GM23248 (cell line): ENCODE measurements around the gene MYL7. TPM values are rescaled to one million over a fixed set of nuclear protein-coding genes. Genes with fewer than 3 reads are reported as not detected.

Source experiments
- DNase-seq: peaks from one replicate; pipeline ENCODE4 v3.0.0-alpha.2; 2015
- H2AFZ ChIP-seq: fragments of 200-600 bp; sonication (generic); 2 replicates; pipeline ENCODE4 v1.6.1; 2016; ENCODE audit warnings: antibody characterized with exemption
- H3F3A ChIP-seq: fragments of 200-600 bp; sonication (generic); 2 replicates; pipeline ENCODE4 v1.6.1; 2016; ENCODE audit warnings: mild to moderate bottlenecking, antibody characterized with exemption, mixed run types; ENCODE audit not compliant: insufficient read depth
- H3K27ac ChIP-seq: fragments of 200-600 bp; sonication (generic); 2 replicates; pipeline ENCODE4 v1.5.1; 2016; ENCODE audit warnings: mild to moderate bottlenecking
- H3K27me3 ChIP-seq: fragments of 200-600 bp; sonication (generic); replicated peaks from 2 replicates; pipeline ENCODE4 v1.6.1; 2016; ENCODE audit warnings: mild to moderate bottlenecking; ENCODE audit not compliant: insufficient read depth
- H3K36me3 ChIP-seq: fragments of 200-600 bp; sonication (generic); 2 replicates; pipeline ENCODE4 v1.6.1; 2016; ENCODE audit warnings: low read depth, mild to moderate bottlenecking
- H3K4me1 ChIP-seq: fragments of 200-600 bp; sonication (generic); 2 replicates; pipeline ENCODE4 v1.6.1; 2016; ENCODE audit warnings: mild to moderate bottlenecking; ENCODE audit not compliant: insufficient read depth
- H3K4me2 ChIP-seq: fragments of 200-600 bp; sonication (generic); one replicate; pipeline ENCODE4 v1.6.1; 2016; ENCODE audit warnings: mild to moderate bottlenecking; ENCODE audit not compliant: unreplicated experiment
- H3K4me3 ChIP-seq: fragments of 200-600 bp; sonication (generic); 2 replicates; pipeline ENCODE4 v1.5.1; 2016; ENCODE audit warnings: mild to moderate bottlenecking
- H3K79me2 ChIP-seq: fragments of 200-600 bp; sonication (generic); 2 replicates; pipeline ENCODE4 v1.6.1; 2016; ENCODE audit warnings: mild to moderate bottlenecking; ENCODE audit not compliant: insufficient read depth
- H3K9ac ChIP-seq: fragments of 200-600 bp; sonication (generic); 2 replicates; pipeline ENCODE4 v1.6.1; 2016; ENCODE audit warnings: mild to moderate bottlenecking
- H3K9me2 ChIP-seq: fragments of 200-600 bp; sonication (generic); 2 replicates; pipeline ENCODE4 v1.6.1; 2016; ENCODE audit warnings: mixed run types, mild to moderate bottlenecking, moderate library complexity; ENCODE audit not compliant: insufficient read depth
- H3K9me3 ChIP-seq: fragments of 200-600 bp; sonication (generic); one replicate; pipeline ENCODE4 v1.6.1; 2017; ENCODE audit warnings: low read depth
- H4K20me1 ChIP-seq: fragments of 200-600 bp; sonication (generic); 2 replicates; pipeline ENCODE4 v1.6.0; 2016; ENCODE audit not compliant: insufficient read depth
- EZH2 ChIP-seq: fragments of 200-600 bp; sonication (generic); IDR thresholded peaks from 2 replicates; pipeline ENCODE4 v1.6.1; 2018; ENCODE audit warnings: antibody characterized with exemption, mild to moderate bottlenecking; ENCODE audit not compliant: insufficient read depth, poor library complexity, severe bottlenecking
- EZH2phosphoT487 ChIP-seq: fragments of 200-600 bp; sonication (generic); IDR thresholded peaks from 2 replicates; pipeline ENCODE4 v1.6.1; 2018; ENCODE audit warnings: antibody characterized with exemption, moderate library complexity, mild to moderate bottlenecking, low read depth; ENCODE audit not compliant: insufficient read depth
- WGBS, 2 experiments: methylation state at CpG; one replicate each; pipeline ENCODE4 v1.1.6; 2015 to 2017; ENCODE audit warnings: low lambda C conversion rate in 2 of 2, low coverage in 1 of 2; ENCODE audit errors: missing lambda C conversion rate in 2 of 2; 5-methylcytosine and 5-hydroxymethylcytosine counted together
- in situ Hi-C: fragments of 300-500 bp; cut with MboI; formaldehyde crosslinking; loops from 2 replicates; pipeline ENCODE4 v1.15.0; 2020
- polyA plus RNA-seq: library from polyadenylated mRNA; unstranded; fragments of >200 nt; fragmentation: Nextera tagmentation; extraction: Ambion mirVana; gene quantifications from 2 replicates; pipeline ENCODE4 v1.2.1, GENCODE V29; 2016
- total RNA-seq: library from RNA; depleted of rRNA; stranded (reverse); fragments of >200 nt; shearing (Covaris generic); gene quantifications from 2 replicates; pipeline ENCODE4 v1.2.3, GENCODE V29; 2014

MYL7 gene
- total and polyA plus RNA-seq, 2 experiments from 2014 or later: not detected

DNA sequence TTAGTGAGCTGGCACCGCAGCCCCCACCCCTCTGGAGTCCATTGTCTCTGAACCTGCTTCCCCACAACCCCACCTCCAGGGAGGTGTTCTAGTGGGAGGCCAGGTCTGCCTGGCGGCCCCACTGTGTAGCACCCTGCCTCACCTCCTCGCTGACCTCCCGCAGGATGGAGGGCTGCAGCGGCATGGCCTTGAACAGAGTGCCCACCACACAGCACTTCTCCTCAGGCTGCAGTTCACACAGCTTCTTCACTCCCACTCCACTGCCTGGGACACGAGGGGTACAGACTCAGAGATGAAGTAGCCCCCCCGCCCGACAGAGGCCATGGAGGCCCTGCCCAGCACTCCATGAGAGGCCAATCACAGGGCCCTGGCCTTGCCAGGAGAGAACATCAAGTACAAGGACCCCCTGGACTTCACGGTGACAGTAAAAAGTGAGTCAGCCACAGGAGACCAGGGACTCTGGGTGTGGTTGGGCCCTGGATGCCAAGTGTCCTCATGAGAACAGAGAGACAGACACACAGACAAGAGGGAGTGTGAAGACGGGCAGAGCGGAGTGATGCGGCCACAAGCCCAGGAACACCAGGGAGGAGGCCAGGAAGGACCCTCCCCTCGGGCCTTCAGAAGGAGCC lies 23.2 kb downstream of the MYL7 start:
- WGBS, 2 experiments: 63% methylated on average over 13 of the region's 13 CpGs
- peaks cover 4% of the 10 kb centered on the region; the same call in 1 of the 2 replicates for H3K36me3 ChIP-seq
- in situ Hi-C loops: no loop called here

GRCh38 chr7:44116789-44117666 lies 24.1 kb downstream of the MYL7 start:
- no peak for TF ChIP-seq EZH2
- no peak for TF ChIP-seq EZH2phosphoT487
- no peaks in the 10 kb centered on the region for H3K27me3 ChIP-seq
- 0 out of 2 replicates have a peak, but pooled peaks cover 2% of the 10 kb centered on the region for H3K4me1 ChIP-seq
- H2AFZ ChIP-seq: no peak overlapping the region
- no peak overlapping the region for H3K27ac ChIP-seq
- no peaks in the 10 kb centered on the region for H3K9me3 ChIP-seq
- H3K79me2 ChIP-seq: peaks cover 28% of the 10 kb centered on the region
- no peak overlapping the region for H3K9ac ChIP-seq
- H3K36me3 ChIP-seq: peaks cover 4% of the 10 kb centered on the region; the same call in 1 of the 2 replicates
- H3K4me2 ChIP-seq: no peak overlapping the region
- DNase-seq: no peak
- H3K9me2 ChIP-seq: no peaks in the 10 kb centered on the region
- H3K4me3 ChIP-seq: no peak overlapping the region
- WGBS, 2 experiments: 87 to 89% methylated on average over 25 of the region's 25 CpGs
- H4K20me1 ChIP-seq: no peaks in the 10 kb centered on the region
- in situ Hi-C loops: no loop called here
- H3F3A ChIP-seq: no peaks in the 10 kb centered on the region

More for the DNA sequence above, 23.2 kb downstream of the MYL7 start:
- H3K9me2 ChIP-seq: no peaks in the 10 kb centered on the region
- H3K27me3 ChIP-seq: no peaks in the 10 kb centered on the region
- DNase-seq: peak; percentile 32
- no peak for TF ChIP-seq EZH2phosphoT487
- no peak overlapping the region for H2AFZ ChIP-seq
- no peaks in the 10 kb centered on the region for H3K9me3 ChIP-seq
- no peak overlapping the region for H3K4me3 ChIP-seq
- H4K20me1 ChIP-seq: no peaks in the 10 kb centered on the region
- H3K9ac ChIP-seq: no peak overlapping the region
- H3K4me1 ChIP-seq: peaks cover 10% of the 10 kb centered on the region; the same call in 1 of the 2 replicates
- H3K79me2 ChIP-seq: peaks cover 37% of the 10 kb centered on the region
- H3F3A ChIP-seq: no peaks in the 10 kb centered on the region
- no peak overlapping the region for H3K27ac ChIP-seq
- H3K4me2 ChIP-seq: no peak overlapping the region

GRCh38 chr7:44116087-44116788 lies 24.9 kb downstream of the MYL7 start:
- no peak for DNase-seq
- Histone ChIP-seq H4K20me1 (no peaks in the 10 kb centered on the region), H3K9me2 (no peaks in the 10 kb centered on the region), H3K9me3 (no peaks in the 10 kb centered on the region), H3F3A (no peaks in the 10 kb centered on the region), H2AFZ (no peak overlapping the region), H3K4me1 (no peaks in the 10 kb centered on the region), H3K27ac (no peak overlapping the region), H3K4me3 (no peak overlapping the region), H3K79me2 (peaks cover 20% of the 10 kb centered on the region), H3K36me3 (peaks cover 4% of the 10 kb centered on the region; the same call in 1 of the 2 replicates), H3K9ac (no peak overlapping the region), H3K27me3 (no peaks in the 10 kb centered on the region), H3K4me2 (no peak overlapping the region)
- TF ChIP-seq EZH2 (no peak), EZH2phosphoT487 (no peak)
- 83% methylated on average over 14 to 17 of the region's 17 CpGs for WGBS, 2 experiments
- in situ Hi-C loops: no loop called here

GRCh38 chr7:44114586-44115310 lies 26.4 kb downstream of the MYL7 start:
- Histone ChIP-seq H3K9me3 (no peaks in the 10 kb centered on the region), H3F3A (no peaks in the 10 kb centered on the region), H3K9me2 (no peaks in the 10 kb centered on the region), H3K27me3 (no peaks in the 10 kb centered on the region), H2AFZ (no peak overlapping the region), H3K4me1 (no peaks in the 10 kb centered on the region), H3K4me2 (no peak overlapping the region), H3K4me3 (no peak overlapping the region), H3K27ac (no peak overlapping the region), H3K79me2 (peaks cover 6% of the 10 kb centered on the region), H3K9ac (no peak overlapping the region), H4K20me1 (no peaks in the 10 kb centered on the region), H3K36me3 (no peaks in the 10 kb centered on the region)
- no peak for DNase-seq
- 75 to 76% methylated on average over 12 of the region's 12 CpGs for WGBS, 2 experiments
- TF ChIP-seq EZH2phosphoT487 (no peak), EZH2 (no peak)
- in situ Hi-C loops: no loop called here
